GM18517 (cell line): ENCODE results near the gene NEMP2.

Experiments used
- ATAC-seq: cut with Tn5 transposase; IDR thresholded peaks from one replicate; pipeline ENCODE4 v1.9.1; 2021; ENCODE audit warnings: mild to moderate bottlenecking, moderate library complexity; ENCODE audit not compliant: unreplicated experiment

NEMP2 gene

DNA sequence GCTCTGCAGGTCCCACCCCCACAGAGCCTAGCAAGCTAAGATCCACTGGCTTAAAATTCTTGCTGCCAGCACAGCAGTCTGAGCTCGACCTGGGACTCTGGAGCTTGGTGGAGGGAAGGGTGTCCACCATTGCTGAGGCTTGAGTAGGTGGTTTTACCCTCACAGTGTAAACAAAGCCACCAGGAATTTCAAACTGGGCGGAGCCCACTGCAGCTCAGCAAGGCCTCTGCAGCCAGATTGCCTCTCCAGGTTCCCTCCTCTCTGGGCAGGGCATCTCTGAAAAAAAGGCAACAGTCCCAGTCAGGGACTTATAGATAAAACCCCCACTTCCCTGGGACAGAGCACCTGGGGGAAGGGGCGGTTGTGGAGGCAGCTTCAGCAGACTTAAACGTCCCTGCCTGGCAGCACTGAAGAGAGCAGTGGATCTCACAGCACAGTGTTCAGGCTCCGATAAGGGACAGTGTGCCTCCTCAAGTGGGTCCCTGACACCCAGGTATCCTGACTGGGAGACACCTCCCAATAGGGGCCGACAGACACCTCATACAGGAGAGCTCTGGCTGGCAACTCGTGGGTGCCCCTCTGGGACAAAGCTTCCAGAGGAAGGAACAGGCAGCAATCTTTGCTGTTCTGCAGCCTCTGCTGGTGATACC is 20.0 kb upstream of the NEMP2 start:
- ATAC-seq: no peak

DNA sequence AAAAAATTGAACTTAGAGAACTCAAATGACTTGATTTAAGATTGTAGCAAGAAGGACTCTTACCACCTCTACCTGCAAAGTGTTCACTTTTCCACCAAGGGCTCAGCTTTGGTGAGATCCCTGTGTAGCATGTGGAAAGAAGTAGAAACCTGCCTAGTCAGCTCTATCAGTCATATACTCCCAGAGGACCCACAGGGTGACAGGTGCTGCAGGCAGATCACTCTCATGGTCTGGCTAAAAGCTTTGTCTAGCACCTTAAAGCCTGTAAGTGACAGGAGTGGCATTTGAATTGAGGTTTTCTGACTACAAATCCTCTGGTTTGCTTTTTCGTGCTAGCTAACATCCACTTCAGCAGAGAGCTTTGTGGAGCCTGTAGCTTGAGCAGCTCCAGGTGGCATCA is 18.7 kb upstream of the NEMP2 start:
- ATAC-seq: no peak

DNA sequence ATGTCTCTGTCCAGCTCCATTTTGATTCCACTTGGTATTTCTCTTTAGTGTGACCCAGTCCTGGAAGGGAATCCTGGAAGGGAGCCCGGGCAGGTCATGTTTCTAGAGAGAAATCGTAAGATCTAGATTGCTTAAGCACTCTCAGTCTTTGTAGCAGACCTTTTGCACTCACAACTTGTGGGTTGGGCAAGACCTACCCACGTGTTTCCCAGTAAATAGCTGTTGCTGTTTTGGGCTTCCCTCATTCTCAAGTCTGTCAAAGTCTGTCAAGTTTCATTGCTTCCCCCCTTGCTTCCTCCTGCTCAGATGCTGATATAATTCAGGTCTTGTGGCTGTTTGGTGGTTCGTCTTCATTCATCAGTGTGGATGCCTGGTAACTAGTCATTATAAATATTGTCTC is 17.4 kb upstream of the NEMP2 start:
- no peak for ATAC-seq

DNA sequence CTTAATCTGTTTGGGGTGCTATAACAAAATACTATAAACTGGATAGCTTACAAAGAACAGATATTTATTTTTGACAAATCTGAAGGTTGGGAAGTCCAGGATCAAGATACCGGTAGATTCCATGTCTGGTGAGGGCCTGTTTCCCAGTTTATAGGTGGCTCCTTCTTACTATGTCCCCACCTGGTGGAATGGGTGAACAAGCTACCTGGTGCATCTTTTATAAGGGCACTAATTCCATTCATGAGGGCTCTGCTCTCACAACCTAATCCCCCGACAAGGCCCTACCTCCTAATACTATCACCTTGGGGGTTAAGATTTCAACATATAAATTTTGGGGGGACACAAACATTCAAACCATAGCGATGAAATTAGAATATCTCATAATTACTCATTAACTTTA is 15.6 kb upstream of the NEMP2 start:
- no peak for ATAC-seq

DNA sequence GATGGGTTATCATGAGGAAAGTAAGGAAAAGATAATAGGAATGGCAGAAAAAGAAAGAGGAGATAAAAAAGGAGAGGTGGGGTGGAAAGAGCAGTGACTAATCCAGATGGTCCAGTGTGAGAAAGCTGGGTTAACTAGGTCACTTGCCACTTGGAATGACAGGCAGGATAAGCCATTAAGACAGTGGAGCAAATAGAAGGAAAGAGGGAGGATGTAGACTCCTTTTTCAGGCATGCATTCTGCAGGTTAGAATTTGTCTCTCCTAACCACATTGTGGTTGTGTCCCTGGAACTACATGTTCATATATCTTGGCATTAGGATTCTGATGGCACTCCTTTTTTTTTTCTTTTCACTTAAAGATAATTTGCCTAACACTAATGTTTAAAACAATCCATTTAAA is 13.4 kb upstream of the NEMP2 start:
- ATAC-seq: no peak

DNA sequence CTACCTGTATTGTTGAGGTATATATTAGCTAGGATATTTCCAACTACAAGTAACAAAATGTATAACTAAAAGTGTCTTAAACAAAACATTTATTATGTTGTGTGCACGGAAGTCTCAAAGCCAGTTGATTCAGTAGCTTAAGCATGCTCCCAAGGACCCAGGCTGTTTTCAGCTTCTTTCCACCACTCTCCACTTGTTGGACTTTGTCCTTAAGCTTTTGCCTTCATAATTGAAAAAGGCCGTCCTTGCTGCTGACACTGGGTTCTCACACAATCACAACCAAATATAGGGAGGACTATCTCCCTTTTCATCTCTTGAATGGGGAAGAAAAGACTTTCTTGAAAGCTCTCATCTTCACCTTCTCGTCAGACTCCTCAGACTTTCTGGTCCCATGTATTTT is 12.2 kb upstream of the NEMP2 start:
- ATAC-seq: no peak

DNA sequence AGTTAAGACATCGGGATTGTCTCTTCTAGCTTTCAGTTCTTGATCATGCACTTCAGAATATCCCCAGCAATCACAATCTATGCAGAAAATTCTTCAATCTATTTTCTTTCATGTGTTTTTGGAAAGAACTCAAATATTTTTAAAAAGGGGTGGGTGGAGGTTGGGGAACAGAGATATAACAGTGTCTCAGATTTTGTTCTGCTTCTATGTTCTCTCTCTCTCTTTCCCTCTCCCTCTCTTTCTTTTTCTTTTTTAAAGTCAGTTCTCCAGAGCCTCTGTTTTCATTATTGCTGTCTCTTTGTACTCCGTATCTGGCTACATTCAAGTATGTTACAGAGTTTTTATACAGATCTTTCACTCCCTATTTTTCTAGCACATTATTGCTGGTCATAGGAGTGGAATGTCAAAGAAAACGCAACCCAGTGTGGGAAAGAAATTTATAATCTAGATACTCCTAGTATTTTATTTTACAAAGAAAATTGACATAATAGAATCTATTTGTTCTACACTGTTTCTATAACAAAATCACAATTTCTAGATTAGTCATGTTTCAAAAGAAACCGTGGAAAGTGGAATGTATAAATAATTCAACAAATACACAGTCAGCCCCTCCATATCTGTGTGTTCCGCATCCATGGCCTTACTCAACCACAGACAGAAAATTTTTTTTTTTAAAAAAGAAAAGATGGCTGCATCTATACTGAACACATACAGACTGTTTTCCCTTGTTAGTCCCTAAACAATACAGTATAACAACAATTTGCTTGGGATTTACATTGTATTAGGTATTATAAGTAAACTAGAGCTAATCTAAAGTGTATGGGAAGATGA is 11.2 kb upstream of the NEMP2 start:
- ATAC-seq: no peak

DNA sequence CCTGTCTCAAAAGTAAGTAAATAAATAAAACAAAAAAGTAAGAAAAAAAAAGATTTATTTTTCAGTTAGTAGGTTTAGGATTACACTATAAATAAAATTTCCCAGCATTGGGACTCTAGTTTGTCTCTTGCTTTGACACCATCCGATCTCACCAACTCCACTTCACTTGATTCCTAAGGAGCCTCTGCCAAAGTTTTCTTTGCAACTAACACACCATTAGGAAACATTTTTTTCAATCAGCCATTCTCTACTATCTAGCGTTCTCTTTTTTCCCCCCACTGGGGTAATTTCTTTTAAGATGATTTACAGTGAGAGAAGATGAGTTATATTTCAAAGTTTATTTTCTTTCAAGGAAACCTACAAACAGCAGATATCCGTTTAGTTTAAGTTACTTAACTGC is 10.6 kb upstream of the NEMP2 start:
- ATAC-seq: no peak

DNA sequence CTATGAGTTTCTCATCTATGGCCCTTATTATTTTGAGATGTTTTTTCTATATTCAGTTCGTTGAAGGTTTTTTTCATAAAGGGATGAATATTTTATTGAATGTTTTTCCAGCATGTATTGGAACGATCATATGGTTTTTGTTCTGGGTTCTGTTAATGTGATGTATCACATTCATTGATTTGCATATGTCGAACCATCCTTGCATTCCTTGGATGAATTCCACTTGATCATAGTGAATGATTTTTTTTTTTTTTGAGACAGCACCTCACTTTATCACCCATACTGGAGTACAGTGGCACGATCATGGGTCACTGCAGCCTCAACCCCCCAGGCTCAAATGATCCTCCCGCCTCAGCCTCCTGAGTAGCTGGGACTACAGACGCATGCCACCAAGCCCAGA is 5.5 kb upstream of the NEMP2 start:
- ATAC-seq: no peak

DNA sequence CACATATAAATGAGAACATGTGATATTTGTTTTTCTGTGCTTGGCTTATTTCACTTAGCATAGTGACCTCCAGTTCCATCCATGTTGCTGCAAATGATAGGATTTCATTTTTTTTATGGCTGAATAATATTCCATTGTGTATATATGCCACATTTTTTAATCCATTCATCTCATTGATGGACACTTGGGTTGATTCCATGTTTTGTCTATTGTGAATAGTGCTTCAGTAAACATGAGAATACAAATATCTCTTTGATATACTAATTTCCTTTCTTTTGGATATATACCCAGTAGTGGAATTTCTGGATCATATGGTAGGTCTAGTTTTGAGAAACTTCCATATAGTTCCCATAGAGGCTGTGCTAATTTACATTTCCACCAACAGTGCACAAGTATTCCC is 3.7 kb upstream of the NEMP2 start:
- no peak for ATAC-seq

DNA sequence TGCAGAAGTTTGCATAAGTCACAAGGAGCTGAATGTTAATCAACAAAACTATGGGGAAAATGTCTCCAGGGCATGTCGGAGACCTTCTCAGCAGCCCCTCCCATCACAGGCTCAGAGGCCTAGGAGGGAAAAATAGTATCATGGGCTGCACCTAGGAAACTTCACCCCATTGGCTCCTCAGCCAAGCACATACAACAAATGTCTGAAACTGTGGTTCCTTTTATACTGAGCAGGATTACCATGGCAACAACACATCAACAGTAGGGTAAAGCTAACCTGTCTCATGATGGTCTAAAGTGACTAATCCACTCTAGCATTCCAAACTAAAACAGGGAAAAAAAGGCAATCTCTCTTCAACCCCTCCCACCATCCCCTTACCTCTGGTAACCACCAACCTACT is 3.2 kb upstream of the NEMP2 start:
- no peak for ATAC-seq

DNA sequence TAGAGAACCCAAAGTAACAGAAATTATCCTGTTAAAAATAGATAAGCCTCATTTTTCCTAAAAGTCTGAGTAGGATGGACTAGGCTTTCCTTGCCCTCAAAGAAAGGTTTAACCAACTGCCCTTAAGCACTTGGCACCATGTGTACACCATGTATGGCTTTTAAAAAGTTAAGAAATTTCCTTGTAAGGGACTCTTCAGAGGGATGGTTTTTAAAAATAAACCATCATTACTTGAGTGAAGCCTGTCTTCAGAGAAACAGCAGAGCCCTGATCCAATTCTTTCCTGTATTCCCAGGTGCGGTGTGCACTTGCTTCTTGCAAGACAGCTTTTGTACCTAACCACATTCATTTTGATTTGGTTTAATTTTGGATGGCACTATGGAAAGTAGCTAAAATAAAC is 1.1 kb upstream of the NEMP2 start:
- no peak for ATAC-seq

DNA sequence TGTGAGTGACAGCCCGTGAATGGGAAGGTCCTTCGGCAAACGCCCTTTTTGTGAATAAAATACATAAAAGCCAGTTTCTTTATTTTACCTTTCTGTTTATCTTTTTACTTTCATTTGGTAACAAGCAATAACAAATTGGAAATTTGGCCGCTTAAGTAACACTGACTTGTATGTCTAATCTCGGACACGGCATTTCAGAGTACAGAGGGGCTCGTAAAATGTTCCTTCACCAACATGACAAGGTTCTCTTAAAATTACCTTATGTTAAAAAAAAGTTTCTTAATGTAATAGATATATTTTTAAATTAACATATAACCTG is 558 bp upstream of the NEMP2 start:
- ATAC-seq: no peak

DNA sequence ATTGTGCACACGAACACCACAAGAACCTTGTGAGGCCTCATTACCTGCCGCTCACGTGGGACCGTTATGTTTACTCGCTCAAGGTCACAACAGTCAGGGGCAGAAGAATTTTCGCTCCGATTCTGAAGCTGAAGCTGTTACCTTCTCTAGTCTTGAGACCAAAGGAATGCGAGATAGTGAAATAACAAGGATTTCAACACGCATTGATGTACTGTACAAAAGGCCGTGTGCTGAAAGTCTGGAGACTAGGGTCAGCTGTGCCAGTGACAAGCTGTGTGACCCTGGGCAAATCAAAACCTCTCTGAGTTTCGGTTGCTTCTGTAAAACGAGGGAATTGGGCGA is 583 bp downstream of the NEMP2 start:
- ATAC-seq: peak; percentile 19

DNA sequence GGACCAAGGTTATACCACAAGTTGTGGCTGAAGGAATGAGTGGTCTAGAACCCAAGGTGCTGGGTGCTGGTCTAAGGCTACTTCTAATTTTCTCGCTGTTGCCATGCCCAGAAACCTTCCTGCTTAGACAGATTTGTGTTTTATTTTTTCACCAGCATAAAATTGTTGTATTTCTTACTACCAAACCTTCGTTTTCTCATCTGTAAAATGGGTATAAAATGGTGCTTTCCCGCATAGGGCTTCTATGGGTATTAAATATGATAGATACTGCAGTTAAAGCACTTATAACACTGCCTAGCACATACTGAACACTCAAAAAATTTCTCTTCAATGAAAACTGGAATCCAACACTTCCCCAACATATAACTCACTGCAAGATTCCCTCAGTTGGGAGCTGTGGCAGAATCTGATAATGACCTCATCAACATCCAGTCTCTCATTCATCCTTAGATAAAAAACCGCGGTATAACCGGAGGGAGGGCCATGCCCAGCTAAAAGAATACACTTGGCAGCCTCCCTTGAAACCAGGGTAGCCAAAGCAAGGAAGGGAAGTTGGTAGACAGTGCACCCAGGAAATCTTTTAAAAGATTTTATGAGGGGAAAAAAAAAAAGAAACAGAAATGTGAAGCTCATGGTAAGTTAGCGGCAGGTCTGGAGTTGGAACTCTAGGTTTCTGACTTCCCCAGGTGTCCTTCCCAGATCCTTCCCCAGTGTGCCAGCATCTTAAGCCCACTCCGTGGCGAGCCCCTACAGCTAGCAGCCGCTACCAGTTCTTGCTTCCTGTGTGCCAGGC is 1.2 kb downstream of the NEMP2 start:
- ATAC-seq: no peak

DNA sequence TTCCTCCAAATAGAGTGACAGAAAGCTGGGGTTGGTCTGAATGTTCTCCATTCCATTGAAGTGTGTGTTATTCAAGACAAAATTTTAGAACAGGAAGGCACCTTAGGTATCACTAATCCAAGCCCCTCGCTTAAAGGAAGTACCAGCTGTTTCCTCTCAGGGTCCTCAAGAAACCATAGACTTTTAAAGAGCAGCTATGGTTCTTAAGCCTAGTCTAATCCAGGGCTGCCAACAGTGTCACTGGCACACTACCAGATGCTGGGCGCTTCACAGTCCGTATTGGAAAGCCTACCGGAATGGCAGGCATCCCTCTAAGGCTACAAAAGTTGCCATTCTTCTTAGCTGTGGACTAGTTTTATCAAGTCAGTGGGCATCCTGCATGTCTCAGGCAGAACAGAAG is 1.9 kb downstream of the NEMP2 start:
- ATAC-seq: no peak

DNA sequence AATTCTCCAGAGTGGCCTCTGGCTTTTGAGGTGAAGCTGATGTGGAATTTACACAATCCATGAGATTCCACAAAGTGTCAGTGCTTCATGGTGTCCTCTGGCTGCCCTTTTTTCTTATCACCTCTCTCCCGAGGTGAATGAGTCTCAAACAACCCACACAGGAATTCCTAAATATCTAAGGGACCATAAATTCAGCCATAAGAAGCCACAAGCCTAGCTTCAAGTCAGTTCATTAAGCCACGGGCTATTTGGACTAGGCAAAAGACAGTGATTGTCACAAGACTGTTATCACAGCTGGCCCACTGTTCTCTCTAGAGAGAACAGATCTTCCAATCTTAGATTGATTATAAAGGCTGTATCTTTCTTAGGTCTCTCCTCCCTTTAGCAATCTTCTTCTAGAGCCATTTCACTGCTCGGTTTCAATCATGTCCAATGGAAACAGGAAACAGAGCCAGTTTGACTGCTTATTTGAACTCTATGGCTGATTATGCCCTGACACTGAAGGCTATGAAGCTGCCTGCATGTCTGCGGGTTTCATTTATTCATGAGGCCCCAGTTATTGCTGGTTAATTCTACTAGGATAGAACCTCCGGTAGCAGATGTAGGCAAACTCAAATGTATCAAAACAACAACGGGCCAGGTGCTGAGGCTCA is 4.1 kb downstream of the NEMP2 start:
- ATAC-seq: no peak

DNA sequence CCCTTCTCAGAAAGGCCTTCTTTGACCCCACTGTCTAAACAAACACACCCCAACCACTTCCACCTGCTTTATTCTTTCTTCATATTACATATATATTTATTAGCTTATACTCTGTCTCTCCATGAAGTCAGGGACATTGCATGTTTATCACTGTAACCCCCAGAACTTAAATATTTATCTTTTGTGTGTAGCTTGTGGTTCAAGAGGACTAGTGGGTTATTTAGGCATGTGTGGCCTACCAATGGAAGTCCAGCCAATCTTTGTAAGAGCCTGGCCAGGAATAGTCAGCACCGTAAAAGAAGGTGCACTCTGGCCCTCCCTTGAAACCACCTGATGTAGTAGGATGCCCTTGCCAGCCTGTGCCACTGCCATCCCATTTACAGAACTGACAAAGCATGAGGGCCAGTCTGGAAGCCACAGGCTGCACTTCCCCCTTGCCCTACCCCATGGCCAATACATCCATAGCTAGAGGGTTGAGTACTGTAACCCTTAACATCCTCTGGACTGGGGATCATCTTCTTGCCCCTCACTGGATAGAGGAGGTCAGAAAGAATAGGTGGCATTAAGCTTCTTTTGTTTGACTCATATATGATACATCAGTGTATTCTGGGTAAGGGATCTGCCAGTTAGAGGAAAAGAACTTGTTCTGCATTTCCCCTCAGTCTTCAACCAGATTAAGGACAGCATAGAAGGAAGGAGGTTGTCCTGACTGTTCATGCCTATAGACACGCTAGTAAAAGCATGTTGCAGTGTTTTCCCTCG is 4.9 kb downstream of the NEMP2 start:
- no peak for ATAC-seq

DNA sequence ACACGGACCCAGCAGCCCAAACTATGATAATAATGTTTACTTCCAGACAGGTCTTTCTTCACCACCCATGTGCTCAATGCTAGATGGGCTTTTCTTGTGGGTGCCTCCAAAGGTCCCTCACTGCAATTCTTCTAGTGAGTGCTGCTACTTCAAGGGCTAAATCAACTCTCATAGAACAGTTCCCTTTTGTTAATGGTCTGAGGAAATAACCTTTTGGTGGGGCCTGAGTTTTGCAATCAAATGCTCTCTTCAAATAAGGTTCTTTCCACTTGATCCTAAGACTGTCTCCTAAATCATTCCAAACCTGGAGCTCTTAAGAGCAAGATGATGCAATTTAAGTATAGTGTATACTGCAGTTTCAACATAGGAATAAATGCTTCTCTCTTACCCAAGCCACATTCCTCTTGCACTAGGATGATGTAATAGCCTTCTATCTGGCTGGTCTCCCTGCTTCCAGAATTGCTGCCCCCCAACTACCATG is 6.0 kb downstream of the NEMP2 start:
- no peak for ATAC-seq

DNA sequence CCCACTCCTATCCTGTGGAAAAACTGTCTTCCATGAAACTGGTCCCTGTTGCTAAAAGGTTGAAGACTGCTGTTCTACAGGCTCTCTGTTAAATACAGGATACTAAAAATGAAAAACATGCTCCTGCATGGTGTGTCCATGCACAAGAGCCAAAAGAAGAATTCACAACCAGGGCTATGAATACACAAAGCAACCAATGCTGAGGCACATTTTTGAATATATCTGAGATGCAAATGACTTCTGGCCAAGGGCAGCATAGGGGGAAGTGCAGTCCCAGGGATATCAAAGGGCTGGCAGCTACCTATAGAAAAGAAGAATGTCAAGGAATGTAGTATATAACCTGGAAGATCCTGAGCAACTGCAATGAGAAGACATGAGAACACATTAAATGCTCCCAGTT is 6.6 kb downstream of the NEMP2 start:
- no peak for ATAC-seq

DNA sequence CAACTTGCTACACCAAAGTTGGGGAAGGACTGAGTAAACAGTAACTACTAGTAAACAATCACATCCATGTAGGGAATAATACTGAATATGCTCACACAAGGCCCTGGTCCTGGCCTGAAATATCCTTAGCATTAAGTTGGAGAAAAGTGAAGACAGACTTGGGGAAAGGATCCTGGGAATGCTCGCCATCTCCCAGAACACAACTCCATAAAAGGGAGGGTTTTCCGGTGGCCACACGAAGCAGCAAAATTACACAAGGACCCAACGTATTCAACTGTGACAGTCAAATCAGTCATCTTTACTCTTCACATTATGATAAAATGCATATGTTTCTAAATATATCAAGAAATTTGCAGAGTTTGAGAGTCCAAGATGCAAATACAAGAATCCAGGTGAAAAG is 7.3 kb downstream of the NEMP2 start:
- ATAC-seq: no peak
